Measurements from ENCODE around the gene THAP5.
"Not testable (repeated sequence)": the region's sequence is repeated elsewhere in the genome, so short reads cannot be mapped to it uniquely, and the experiment has no call there.

THAP5 gene

GRCh38 chr7:108541478-108541877 lies 28.0 kb downstream of the THAP5 start:
- FAIRE-seq, result no peak
- TF ChIP-seq POLR2A (IDR thresholded peaks at IDR 0.05; ENCODE audit: low read depth, low read length), result no peak
- TF ChIP-seq PAX5 (IDR thresholded peaks at IDR 0.05; ENCODE audit: insufficient read depth, low read length, severe bottlenecking), result no peak
- no peak for TF ChIP-seq TAF1 (IDR thresholded peaks at IDR 0.05; ENCODE audit: low read depth, low read length)
- no peak for TF ChIP-seq SPI1 (IDR thresholded peaks at IDR 0.05; ENCODE audit: low read depth, low read length)
- no peak for TF ChIP-seq POU2F2 (IDR thresholded peaks at IDR 0.05; ENCODE audit: low read depth, low read length)
- no peak for TF ChIP-seq POLR2AphosphoS5 (IDR thresholded peaks at IDR 0.05; ENCODE audit: low read depth, low read length)
- DNase-seq (ENCODE audit: insufficient read length, low spot score), result no peak

GRCh38 chr7:108538685-108539084 lies 30.8 kb downstream of the THAP5 start:
- not testable (repeated sequence) for FAIRE-seq; DNase-seq (ENCODE audit: insufficient read length, low spot score)

GRCh38 chr7:108538236-108538635 lies 31.3 kb downstream of the THAP5 start:
- not testable (repeated sequence) for DNase-seq (ENCODE audit: insufficient read length, low spot score); FAIRE-seq

GRCh38 chr7:108537229-108537628 lies 32.3 kb downstream of the THAP5 start:
- TF ChIP-seq POU2F2 (IDR thresholded peaks at IDR 0.05; ENCODE audit: low read depth, low read length) (no peak), TAF1 (IDR thresholded peaks at IDR 0.05; ENCODE audit: low read depth, low read length) (no peak), POLR2A (IDR thresholded peaks at IDR 0.05; ENCODE audit: low read depth, low read length) (no peak), PAX5 (IDR thresholded peaks at IDR 0.05; ENCODE audit: insufficient read depth, low read length, severe bottlenecking) (no peak), SPI1 (IDR thresholded peaks at IDR 0.05; ENCODE audit: low read depth, low read length) (no peak), POLR2AphosphoS5 (IDR thresholded peaks at IDR 0.05; ENCODE audit: low read depth, low read length) (no peak)
- no peak for DNase-seq (ENCODE audit: insufficient read length, low spot score)
- FAIRE-seq, result no peak

- no peak for FAIRE-seq
- TF ChIP-seq TAF1 (IDR thresholded peaks at IDR 0.05; ENCODE audit: low read depth, low read length), result no peak
- no peak for TF ChIP-seq SPI1 (IDR thresholded peaks at IDR 0.05; ENCODE audit: low read depth, low read length)
- TF ChIP-seq POLR2AphosphoS5 (IDR thresholded peaks at IDR 0.05; ENCODE audit: low read depth, low read length), result no peak
- TF ChIP-seq PAX5 (IDR thresholded peaks at IDR 0.05; ENCODE audit: insufficient read depth, low read length, severe bottlenecking), result no peak
- no peak for TF ChIP-seq POLR2A (IDR thresholded peaks at IDR 0.05; ENCODE audit: low read depth, low read length)
- no peak for TF ChIP-seq POU2F2 (IDR thresholded peaks at IDR 0.05; ENCODE audit: low read depth, low read length)
- DNase-seq (ENCODE audit: insufficient read length, low spot score), result no peak
Measured at GRCh38 chr7:108535744-108536143, 33.8 kb downstream of the THAP5 start.

- DNase-seq (ENCODE audit: insufficient read length, low spot score), result no peak
- TF ChIP-seq TAF1 (IDR thresholded peaks at IDR 0.05; ENCODE audit: low read depth, low read length), result no peak
- no peak for TF ChIP-seq POLR2AphosphoS5 (IDR thresholded peaks at IDR 0.05; ENCODE audit: low read depth, low read length)
- TF ChIP-seq SPI1 (IDR thresholded peaks at IDR 0.05; ENCODE audit: low read depth, low read length), result 0 out of 2 replicates have a peak, but pooled peaks have one; percentile 10
- no peak for TF ChIP-seq POU2F2 (IDR thresholded peaks at IDR 0.05; ENCODE audit: low read depth, low read length)
- FAIRE-seq, result no peak
Measured at GRCh38 chr7:108535257-108535656, 34.2 kb downstream of the THAP5 start.

GRCh38 chr7:108533712-108534111 lies 35.8 kb downstream of the THAP5 start:
- TF ChIP-seq POU2F2 (IDR thresholded peaks at IDR 0.05; ENCODE audit: low read depth, low read length) (no peak), PAX5 (IDR thresholded peaks at IDR 0.05; ENCODE audit: insufficient read depth, low read length, severe bottlenecking) (no peak), TAF1 (IDR thresholded peaks at IDR 0.05; ENCODE audit: low read depth, low read length) (no peak), POLR2AphosphoS5 (IDR thresholded peaks at IDR 0.05; ENCODE audit: low read depth, low read length) (no peak), SPI1 (IDR thresholded peaks at IDR 0.05; ENCODE audit: low read depth, low read length) (no peak), POLR2A (IDR thresholded peaks at IDR 0.05; ENCODE audit: low read depth, low read length) (no peak)

GRCh38 chr7:108529341-108529740 lies 40.2 kb downstream of the THAP5 start:
- TF ChIP-seq POLR2AphosphoS5 (IDR thresholded peaks at IDR 0.05; ENCODE audit: low read depth, low read length) (no peak), POLR2A (IDR thresholded peaks at IDR 0.05; ENCODE audit: low read depth, low read length) (no peak), POU2F2 (IDR thresholded peaks at IDR 0.05; ENCODE audit: low read depth, low read length) (no peak), SPI1 (IDR thresholded peaks at IDR 0.05; ENCODE audit: low read depth, low read length) (no peak), TAF1 (IDR thresholded peaks at IDR 0.05; ENCODE audit: low read depth, low read length) (no peak), PAX5 (IDR thresholded peaks at IDR 0.05; ENCODE audit: insufficient read depth, low read length, severe bottlenecking) (no peak)
- no peak for FAIRE-seq

More at GRCh38 chr7:108533712-108534111, 35.8 kb downstream of the THAP5 start:
- DNase-seq (ENCODE audit: insufficient read length, low spot score), result no peak
- no peak for FAIRE-seq

GRCh38 chr7:108528183-108528712 lies 41.3 kb downstream of the THAP5 start:
- DNase-seq (ENCODE audit: insufficient read length, low spot score), result no peak
- no peak for TF ChIP-seq PAX5 (IDR thresholded peaks at IDR 0.05; ENCODE audit: insufficient read depth, low read length, severe bottlenecking)
- no peak for TF ChIP-seq POLR2AphosphoS5 (IDR thresholded peaks at IDR 0.05; ENCODE audit: low read depth, low read length)
- no peak for TF ChIP-seq TAF1 (IDR thresholded peaks at IDR 0.05; ENCODE audit: low read depth, low read length)
- no peak for TF ChIP-seq POLR2A (IDR thresholded peaks at IDR 0.05; ENCODE audit: low read depth, low read length)
- TF ChIP-seq POU2F2 (IDR thresholded peaks at IDR 0.05; ENCODE audit: low read depth, low read length), result no peak
- no peak for TF ChIP-seq SPI1 (IDR thresholded peaks at IDR 0.05; ENCODE audit: low read depth, low read length)
- no peak for FAIRE-seq

More at GRCh38 chr7:108529341-108529740, 40.2 kb downstream of the THAP5 start:
- no peak for DNase-seq (ENCODE audit: insufficient read length, low spot score)

- no peak for FAIRE-seq
- TF ChIP-seq TAF1 (IDR thresholded peaks at IDR 0.05; ENCODE audit: low read depth, low read length), result no peak
- TF ChIP-seq POU2F2 (IDR thresholded peaks at IDR 0.05; ENCODE audit: low read depth, low read length), result no peak
- TF ChIP-seq POLR2AphosphoS5 (IDR thresholded peaks at IDR 0.05; ENCODE audit: low read depth, low read length), result no peak
Measured at GRCh38 chr7:108526768-108527017, 42.8 kb downstream of the THAP5 start.

More at GRCh38 chr7:108526768-108527017, 42.8 kb downstream of the THAP5 start:
- DNase-seq (ENCODE audit: insufficient read length, low spot score), result no peak

Measured in GM12891 (cell line).